Heart left ventricle (tissue), 16 donors: ENCODE measurements around the gene TCF7L2. TPM values are rescaled to one million over a fixed set of nuclear protein-coding genes. Genes with fewer than 3 reads are reported as not detected.

Source experiments
- ATAC-seq, 4 donors: fragments of 200-7000 bp; cut with Tn5 transposase; one replicate each; pipeline ENCODE4 v1.9.1; 2020 to 2022; ENCODE audit warnings: moderate library complexity in 4 of 4, mild to moderate bottlenecking in 3 of 4, moderate number of reproducible peaks in 1 of 4
- DNase-seq, 5 donors: peaks; one replicate each; pipeline ENCODE4 v3.0.0-alpha.2; 2020
- H3K27ac ChIP-seq, 12 donors: fragments of 200-600 bp; sonication (generic) in 4 of 12; one replicate each; pipeline versions ENCODE4 v1.5.0 to v1.8.0; 2016 to 2022; ENCODE audit warnings: mild to moderate bottlenecking in 2 of 12
- H3K27me3 ChIP-seq, 9 donors: fragments of 200-600 bp; sonication (generic) in 2 of 9; one replicate each; pipeline versions ENCODE4 v1.5.1 to v1.8.0; 2016 to 2022; ENCODE audit warnings: mild to moderate bottlenecking in 3 of 9
- H3K36me3 ChIP-seq, 9 donors: fragments of 200-600 bp; sonication (generic) in 2 of 9; one replicate each; pipeline versions ENCODE4 v1.5.0 to v1.8.0; 2018 to 2022; ENCODE audit warnings: mild to moderate bottlenecking in 2 of 9
- H3K4me1 ChIP-seq, 12 donors: fragments of 200-600 bp; sonication (generic) in 4 of 12; one replicate each; pipeline versions ENCODE4 v1.5.0 to v1.8.0; 2016 to 2022; ENCODE audit warnings: mild to moderate bottlenecking in 3 of 12
- H3K4me3 ChIP-seq, 12 donors: fragments of 200-600 bp; sonication (generic) in 4 of 12; one replicate each; pipeline versions ENCODE4 v1.5.0 to v1.8.0; 2017 to 2022; ENCODE audit warnings: mild to moderate bottlenecking in 9 of 12, moderate library complexity in 4 of 12
- H3K9me3 ChIP-seq, 12 donors: fragments of 200-600 bp; sonication (generic) in 4 of 12; one replicate each; pipeline versions ENCODE4 v1.5.0 to v1.8.0; 2016 to 2022; ENCODE audit warnings: mild to moderate bottlenecking in 1 of 12
- POLR2A ChIP-seq, 2 donors: fragments of 450-650 bp; IDR thresholded peaks; one replicate each; pipeline ENCODE4 v1.6.1; 2017; ENCODE audit warnings: antibody characterized with exemption in 2 of 2, mild to moderate bottlenecking in 2 of 2, moderate library complexity in 2 of 2
- WGBS, 4 donors: extraction: QIAGEN DNeasy Blood & Tissue Kit in 2 of 4; methylation state at CpG; one replicate each; pipeline versions ENCODE4 v1.1.5 to v1.1.7; 2013 to 2018; 5-methylcytosine and 5-hydroxymethylcytosine counted together
- intact Hi-C, 10 donors: fragments of 100-400 bp; cut with DNase I; formaldehyde crosslinking; loops; one replicate each; pipeline versions ENCODE4 v1.11.1 to v1.14.2; 2022
- long read RNA-seq, 3 donors: library from polyadenylated mRNA; unstranded; transcript quantifications; one replicate each; pipeline ENCODE4 v2.0.0, GENCODE V29; 2020 to 2021
- polyA plus RNA-seq, 2 donors: library from polyadenylated mRNA; stranded (reverse); fragments of 200-250 nt; gene quantifications; one replicate each; pipeline ENCODE4 v1.2.3, GENCODE V29; 2013
- total RNA-seq, 9 donors: library from RNA; depleted of rRNA in 2 of 9; stranded (reverse); fragments of >200 nt in 2 of 9; fragmentation: NEBNext Ultra II Directional in 3 of 9; extraction: Animal tissue kit (Norgen Biotek cat#: 25700) in 3 of 9; gene quantifications; one replicate each; pipeline versions ENCODE4 v1.1.0 to v1.2.4, GENCODE V29; 2016 to 2023
- TF ChIP-seq, protein P1 (sequence below), 12 donors: fragments of 200-600 bp; sonication (generic) in 4 of 12; IDR thresholded peaks; one replicate each; pipeline versions ENCODE4 v1.5.0 to v1.8.0; 2018 to 2022; ENCODE audit warnings: antibody characterized with exemption in 12 of 12, mild to moderate bottlenecking in 5 of 12
- donor health status: ischemic (EF 13 %, LVEDD 7.1; RV severe dilation, severe dysfunction).
- donor health status: healthy with polysubstance abuse.
- donor health status: DM: no; HTN: yes; CAD: no.
- donor health status: DM: no; HTN: no; CAD: no.
- donor health status: ischemic (EF 25% LVEDD 6.9; RV normal size, moderate dysfunction).
- donor health status: ischemic (EF 25% LVEDD 5.7; RV mildly dilated, moderate dysfunction).
- donor health status: healthy.
- donor health status: DM: yes; HTN: yes; CAD: no.
- donor health status: ischemic (EF 35%, LVEDD 5.7; RV mildly dilated, moderate dysfunction).
- donor health status: nonischemic (EF 11% LVEDD 7.7; RV severe dilation, severe dysfunction).
- donor health status: DM: yes; HTN: yes; CAD: no.
- donor health status: PGD.
- donor health status: ischemic (EF 29% LVEDD 5.4; RV normal size, mild dysfunction).
- donor health status: nonischemic (EF 23%, LVEDD 6.1; RV moderate dilation, normal function).

The TCF7L2 gene
- 10 to 100 TPM in 5 of 9 donors, 1 to 10 TPM in 4; 5.9 to 17.5 (median 11.1) TPM for total RNA-seq
- polyA plus RNA-seq, result 1 to 10 TPM; 4.3 to 5.4 TPM
- long read RNA-seq, donor 1, partial matches to known transcripts, result 7 of 8 reads
- long read RNA-seq, donor 1, other reads (novel, unspliced or antisense), result 1 of 8 reads
- long read RNA-seq, donor 2, result 0 reads
- long read RNA-seq, donor 3, partial matches to known transcripts, result 3 of 3 reads
- long read RNA-seq, donor 3, other reads (novel, unspliced or antisense), result 0 of 3 reads

- H3K4me1 ChIP-seq, result peaks cover 0 to 39% (median 26%) of the 10 kb centered on the region in 12 donors
- H3K27me3 ChIP-seq, result no peaks in the 10 kb centered on the region
- intact Hi-C loops, result loop anchor here (2.0 to 10.0 kb wide), 11 partner anchors 55 to 435 kb away; no protein-coding TSS in a partner anchor
- DNase-seq (peak; percentile 97 to 98 (median 97)), ATAC-seq (peak; percentile 93 to 96 (median 95))
- no peaks in the 10 kb centered on the region for H3K36me3 ChIP-seq
- peak in 1 of 2 donors; percentile 75 for TF ChIP-seq POLR2A (IDR thresholded peaks at IDR 0.05)
- TF ChIP-seq, protein P1, sequence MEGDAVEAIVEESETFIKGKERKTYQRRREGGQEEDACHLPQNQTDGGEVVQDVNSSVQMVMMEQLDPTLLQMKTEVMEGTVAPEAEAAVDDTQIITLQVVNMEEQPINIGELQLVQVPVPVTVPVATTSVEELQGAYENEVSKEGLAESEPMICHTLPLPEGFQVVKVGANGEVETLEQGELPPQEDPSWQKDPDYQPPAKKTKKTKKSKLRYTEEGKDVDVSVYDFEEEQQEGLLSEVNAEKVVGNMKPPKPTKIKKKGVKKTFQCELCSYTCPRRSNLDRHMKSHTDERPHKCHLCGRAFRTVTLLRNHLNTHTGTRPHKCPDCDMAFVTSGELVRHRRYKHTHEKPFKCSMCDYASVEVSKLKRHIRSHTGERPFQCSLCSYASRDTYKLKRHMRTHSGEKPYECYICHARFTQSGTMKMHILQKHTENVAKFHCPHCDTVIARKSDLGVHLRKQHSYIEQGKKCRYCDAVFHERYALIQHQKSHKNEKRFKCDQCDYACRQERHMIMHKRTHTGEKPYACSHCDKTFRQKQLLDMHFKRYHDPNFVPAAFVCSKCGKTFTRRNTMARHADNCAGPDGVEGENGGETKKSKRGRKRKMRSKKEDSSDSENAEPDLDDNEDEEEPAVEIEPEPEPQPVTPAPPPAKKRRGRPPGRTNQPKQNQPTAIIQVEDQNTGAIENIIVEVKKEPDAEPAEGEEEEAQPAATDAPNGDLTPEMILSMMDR (IDR thresholded peaks at IDR 0.05), result no peak
- 0 to 2% (median 1%) methylated on average over 39 of the region's 39 CpGs for WGBS, 4 donors
- H3K4me3 ChIP-seq, result peak within 1 kb of the TSS; percentile 61 to 91 (median 73)
- H3K27ac ChIP-seq, result peak within 1 kb of the TSS; percentile 82 to 97 (median 90)
- no peaks in the 10 kb centered on the region for H3K9me3 ChIP-seq
Measured at GRCh38 chr10:112949875-112950507, at the start of gene TCF7L2. Gene TCF7L2 (plus strand): TSS chr10:112950247. CDS start chr10:112950757, 510 bp downstream.

- no peak for TF ChIP-seq POLR2A (IDR thresholded peaks at IDR 0.05)
- TF ChIP-seq, protein P1 (IDR thresholded peaks at IDR 0.05), result no peak
- intact Hi-C loops, result no loop called here
Measured at GRCh38 chr10:112902730-112903129, 47.3 kb upstream of the TCF7L2 start.

GRCh38 chr10:112904000-112904399 is 46.0 kb upstream of the TCF7L2 start:
- Histone ChIP-seq H3K4me1 (peaks cover 0 to 3% (median 0%) of the 10 kb centered on the region in 12 donors), H3K9me3 (no peaks in the 10 kb centered on the region), H3K27ac (no peak overlapping the region), H3K36me3 (no peaks in the 10 kb centered on the region), H3K27me3 (no peaks in the 10 kb centered on the region), H3K4me3 (no peak overlapping the region)
- DNase-seq (no peak), ATAC-seq (no peak)
- 77 to 94% (median 85%) methylated on average over 2 of the region's 2 CpGs for WGBS, 4 donors
- TF ChIP-seq, protein P1 (IDR thresholded peaks at IDR 0.05), result no peak
- no peak for TF ChIP-seq POLR2A (IDR thresholded peaks at IDR 0.05)
- intact Hi-C loops, result no loop called here

More at GRCh38 chr10:112902730-112903129, 47.3 kb upstream of the TCF7L2 start:
- ATAC-seq (no peak), DNase-seq (no peak)
- H3K27ac ChIP-seq, result no peak overlapping the region
- H3K4me3 ChIP-seq, result no peak overlapping the region
- H3K36me3 ChIP-seq, result no peaks in the 10 kb centered on the region
- WGBS, 4 donors, result 89 to 95% (median 94%) methylated on average over 1 of the region's 1 CpG
- no peaks in the 10 kb centered on the region for H3K27me3 ChIP-seq
- peaks cover 0 to 7% (median 0%) of the 10 kb centered on the region in 12 donors for H3K4me1 ChIP-seq
- no peaks in the 10 kb centered on the region for H3K9me3 ChIP-seq

DNA sequence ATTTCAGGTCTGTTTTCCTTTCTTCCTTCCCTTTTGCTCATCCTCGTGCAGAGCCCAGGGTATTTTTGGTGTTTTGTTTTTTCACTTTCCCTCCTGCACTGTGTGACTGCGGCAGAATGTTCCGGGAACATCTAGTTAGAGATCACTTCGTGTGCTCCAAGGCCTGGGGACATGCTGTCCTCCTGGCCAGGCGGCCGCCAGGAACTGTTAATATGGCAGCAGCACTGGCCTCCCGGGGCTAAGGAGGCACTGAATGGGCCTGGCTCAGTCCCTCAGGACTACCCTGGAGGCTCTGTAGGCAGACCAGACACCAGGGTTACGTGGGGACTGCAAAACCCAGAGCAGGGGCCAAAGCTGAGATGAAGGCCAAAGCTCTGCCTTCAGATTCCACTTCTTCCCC is 43.1 kb upstream of the TCF7L2 start:
- peak in 3 of 4 donors; percentile 13 to 58 (median 16) for ATAC-seq

More for the DNA sequence above, 43.1 kb upstream of the TCF7L2 start:
- Histone ChIP-seq H3K9me3 (no peaks in the 10 kb centered on the region), H3K36me3 (no peaks in the 10 kb centered on the region), H3K27me3 (no peaks in the 10 kb centered on the region), H3K4me3 (no peak overlapping the region), H3K27ac (no peak overlapping the region), H3K4me1 (no peaks in the 10 kb centered on the region)
- WGBS, 4 donors, result 85 to 91% (median 88%) methylated on average over 8 of the region's 8 CpGs
- intact Hi-C loops, result no loop called here
- no peak for DNase-seq
- TF ChIP-seq, protein P1 (IDR thresholded peaks at IDR 0.05), result no peak
- no peak for TF ChIP-seq POLR2A (IDR thresholded peaks at IDR 0.05)
